RPMI8226 (cell line): Measurements from ENCODE around the gene CACNA1I.

Source experiments
- DNase-seq: peaks from one replicate; pipeline ENCODE4 v3.0.0-alpha.2; 2015

The CACNA1I gene

GRCh38 chr22:39569066-39569465 is 1.5 kb upstream of the CACNA1I start:
- no peak for DNase-seq

GRCh38 chr22:39570226-39570625 is 327 bp upstream of the CACNA1I start:
- DNase-seq: no peak

GRCh38 chr22:39571538-39571937 is 985 bp downstream of the CACNA1I start:
- DNase-seq: no peak

- no peak for DNase-seq
These were observed 4.4 kb downstream of the CACNA1I start for GRCh38 chr22:39574779-39575551.

GRCh38 chr22:39575552-39575825 is 4.9 kb downstream of the CACNA1I start:
- DNase-seq: no peak

- DNase-seq: no peak
These were observed 5.5 kb downstream of the CACNA1I start for GRCh38 chr22:39576027-39576426.

GRCh38 chr22:39577366-39577765 is 6.8 kb downstream of the CACNA1I start:
- DNase-seq: no peak

GRCh38 chr22:39577900-39578299 is 7.3 kb downstream of the CACNA1I start:
- DNase-seq: no peak

GRCh38 chr22:39580006-39580441 is 9.5 kb downstream of the CACNA1I start:
- no peak for DNase-seq

GRCh38 chr22:39580795-39581194 is 10.2 kb downstream of the CACNA1I start:
- no peak for DNase-seq

- no peak for DNase-seq
These were observed 10.8 kb downstream of the CACNA1I start for GRCh38 chr22:39581303-39581702.

GRCh38 chr22:39583066-39583667 is 12.6 kb downstream of the CACNA1I start:
- no peak for DNase-seq

- no peak for DNase-seq
These were observed 19.3 kb downstream of the CACNA1I start for GRCh38 chr22:39589875-39590274.

GRCh38 chr22:39592081-39593065 is 21.8 kb downstream of the CACNA1I start:
- no peak for DNase-seq

GRCh38 chr22:39593066-39593930 is 22.7 kb downstream of the CACNA1I start:
- DNase-seq: no peak

GRCh38 chr22:39593931-39594285 is 23.4 kb downstream of the CACNA1I start:
- DNase-seq: no peak

GRCh38 chr22:39594411-39594810 is 23.9 kb downstream of the CACNA1I start:
- no peak for DNase-seq

- DNase-seq: no peak
These were observed 25.1 kb downstream of the CACNA1I start for GRCh38 chr22:39595622-39596172.

GRCh38 chr22:39596601-39597000 is 26.0 kb downstream of the CACNA1I start:
- no peak for DNase-seq

GRCh38 chr22:39597236-39597869 is 26.8 kb downstream of the CACNA1I start:
- no peak for DNase-seq

- DNase-seq: peak; percentile 70
These were observed 27.7 kb downstream of the CACNA1I start for GRCh38 chr22:39598017-39598965.
